Hematopoietic multipotent progenitor cell (in vitro differentiated cells): ENCODE data around the gene DYRK1B. TPM values are rescaled to one million over a fixed set of nuclear protein-coding genes. Genes with fewer than 3 reads are reported as not detected.
"Not testable (repeated sequence)": the region's sequence is repeated elsewhere in the genome, so short reads cannot be mapped to it uniquely, and the experiment has no call there.

Experiments
- DNase-seq, 3 donors: peaks; one replicate each; pipeline ENCODE4 v3.0.0-alpha.2; 2011 to 2015; ENCODE audit warnings: low read depth in 2 of 3, low spot score in 2 of 3
- total RNA-seq: library from RNA; depleted of rRNA; stranded (reverse); fragments of >200 nt; gene quantifications from one replicate; pipeline ENCODE4 v1.2.3, GENCODE V29; 2012

Gene DYRK1B
- total RNA-seq: 48.5 TPM

GRCh38 chr19:39833464-39834286 lies at the start of gene DYRK1B:
Gene DYRK1B (minus strand): TSS chr19:39834162. CDS start chr19:39831867, 2,295 bp downstream.
- DNase-seq: peak; percentile 93 to 99 (median 98)

- DNase-seq: not testable (repeated sequence)
These were observed 48.7 kb upstream of the DYRK1B start for GRCh38 chr19:39882645-39883044.

- peak in 2 of 3 donors; percentile 27 to 58 for DNase-seq
These were observed 47.6 kb upstream of the DYRK1B start for GRCh38 chr19:39881495-39882110.

- not testable (repeated sequence) for DNase-seq
These were observed 46.3 kb upstream of the DYRK1B start for GRCh38 chr19:39880241-39880640.

GRCh38 chr19:39879796-39880195 lies 45.8 kb upstream of the DYRK1B start:
- not testable (repeated sequence) for DNase-seq

- not testable (repeated sequence) for DNase-seq
These were observed 44.9 kb upstream of the DYRK1B start for GRCh38 chr19:39878866-39879265.

GRCh38 chr19:39878398-39878797 lies 44.4 kb upstream of the DYRK1B start:
- DNase-seq: no peak

GRCh38 chr19:39877982-39878381 lies 44.0 kb upstream of the DYRK1B start:
- not testable (repeated sequence) for DNase-seq

- peak in 1 of 3 donors; percentile 21 for DNase-seq
These were observed 43.5 kb upstream of the DYRK1B start for GRCh38 chr19:39877488-39877887.

GRCh38 chr19:39876486-39876885 lies 42.5 kb upstream of the DYRK1B start:
- not testable (repeated sequence) for DNase-seq

- DNase-seq: not testable (repeated sequence)
These were observed 41.5 kb upstream of the DYRK1B start for GRCh38 chr19:39875401-39875864.

- no peak for DNase-seq
These were observed 40.4 kb upstream of the DYRK1B start for GRCh38 chr19:39874404-39874803.

GRCh38 chr19:39873385-39873784 lies 39.4 kb upstream of the DYRK1B start:
- DNase-seq: no peak

- no peak for DNase-seq
These were observed 38.2 kb upstream of the DYRK1B start for GRCh38 chr19:39871886-39872866.

- DNase-seq: no peak
These were observed 37.4 kb upstream of the DYRK1B start for GRCh38 chr19:39871362-39871761.

- no peak for DNase-seq
These were observed 36.4 kb upstream of the DYRK1B start for GRCh38 chr19:39870171-39870971.

- DNase-seq: no peak
These were observed 34.0 kb upstream of the DYRK1B start for GRCh38 chr19:39867952-39868351.

- DNase-seq: no peak
These were observed 33.2 kb upstream of the DYRK1B start for GRCh38 chr19:39867133-39867532.

GRCh38 chr19:39865953-39866352 lies 32.0 kb upstream of the DYRK1B start:
- no peak for DNase-seq

- no peak for DNase-seq
These were observed 31.2 kb upstream of the DYRK1B start for GRCh38 chr19:39865186-39865585.
